SK-N-SH treated with all-trans-retinoic acid at 6 μM for 48 hours (cell line): ENCODE data around the gene OS9.

Source experiments
- ATAC-seq: fragments of 200-7000 bp; cut with Tn5 transposase; 3 replicates; pipeline ENCODE4 v1.9.1; 2020; ENCODE audit warnings: mild to moderate bottlenecking, moderate library complexity
- BACH2 ChIP-seq: fragments of 250-450 bp; sonication (Bioruptor Pico); IDR thresholded peaks from 2 replicates; pipeline ENCODE4 v1.9.0; 2021; ENCODE audit warnings: mild to moderate bottlenecking, borderline replicate concordance
- CREB5 ChIP-seq: fragments of 250-450 bp; sonication (Bioruptor Pico); IDR thresholded peaks from 2 replicates; pipeline ENCODE4 v1.5.1; 2020; ENCODE audit warnings: low read depth, mild to moderate bottlenecking, moderate library complexity
- CSDC2 ChIP-seq: fragments of 250-450 bp; sonication (Bioruptor Pico); IDR thresholded peaks from 2 replicates; pipeline ENCODE4 v1.5.0; 2020; ENCODE audit warnings: mild to moderate bottlenecking, moderate library complexity
- ESRRG ChIP-seq: fragments of 250-450 bp; sonication (Bioruptor Pico); IDR thresholded peaks from 2 replicates; pipeline ENCODE4 v1.6.1; 2021; ENCODE audit warnings: mild to moderate bottlenecking
- GLIS3 ChIP-seq: fragments of 250-450 bp; sonication (Bioruptor Pico); IDR thresholded peaks from 2 replicates; pipeline ENCODE4 v1.5.0; 2020; ENCODE audit warnings: mild to moderate bottlenecking, moderate library complexity
- ISL1 ChIP-seq: fragments of 250-450 bp; sonication (Bioruptor Pico); IDR thresholded peaks from 2 replicates; pipeline ENCODE4 v2.1.2; 2022; ENCODE audit warnings: mild to moderate bottlenecking, moderate library complexity
- OSR1 ChIP-seq: fragments of 250-450 bp; sonication (Bioruptor Pico); IDR thresholded peaks from 2 replicates; pipeline ENCODE4 v1.8.0; 2022; ENCODE audit warnings: moderate library complexity, mild to moderate bottlenecking, inconsistent platforms
- PATZ1 ChIP-seq: fragments of 250-450 bp; sonication (Bioruptor Pico); IDR thresholded peaks from 2 replicates; pipeline ENCODE4 v1.8.0; 2020; ENCODE audit warnings: mild to moderate bottlenecking, moderate library complexity, borderline replicate concordance
- POU6F1 ChIP-seq: fragments of 250-450 bp; sonication (Bioruptor Pico); IDR thresholded peaks from 2 replicates; pipeline ENCODE4 v1.8.0; 2021; ENCODE audit warnings: low read depth, mild to moderate bottlenecking, moderate library complexity, borderline replicate concordance
- PPARA ChIP-seq: fragments of 250-450 bp; sonication (Bioruptor Pico); IDR thresholded peaks from 2 replicates; pipeline ENCODE4 v1.5.0; 2020; ENCODE audit warnings: mild to moderate bottlenecking, borderline replicate concordance
- RARB ChIP-seq: fragments of 250-450 bp; sonication (Bioruptor Pico); IDR thresholded peaks from 2 replicates; pipeline ENCODE4 v1.8.0; 2021; ENCODE audit warnings: mild to moderate bottlenecking, moderate library complexity
- SNAI2 ChIP-seq: fragments of 250-450 bp; sonication (Bioruptor Pico); IDR thresholded peaks from 2 replicates; pipeline ENCODE4 v1.5.0; 2020; ENCODE audit warnings: mild to moderate bottlenecking, moderate library complexity
- TCF4 ChIP-seq: fragments of 250-450 bp; sonication (Bioruptor Pico); IDR thresholded peaks from 2 replicates; pipeline ENCODE4 v1.8.0; 2021; ENCODE audit warnings: mild to moderate bottlenecking, moderate library complexity, borderline replicate concordance
- TOX ChIP-seq: fragments of 250-450 bp; sonication (Bioruptor Pico); IDR thresholded peaks from 2 replicates; pipeline ENCODE4 v1.8.0; 2021; ENCODE audit warnings: mild to moderate bottlenecking, moderate library complexity, borderline replicate concordance
- TSHZ2 ChIP-seq: fragments of 250-450 bp; sonication (Bioruptor Pico); IDR thresholded peaks from 2 replicates; pipeline ENCODE4 v1.5.0; 2020; ENCODE audit warnings: mild to moderate bottlenecking, moderate library complexity
- ZFP3 ChIP-seq: fragments of 250-450 bp; sonication (Bioruptor Pico); IDR thresholded peaks from 2 replicates; pipeline ENCODE4 v1.5.0; 2020; ENCODE audit warnings: mild to moderate bottlenecking, moderate library complexity
- ZFP30 ChIP-seq: fragments of 450-650 bp; formaldehyde crosslinking; IDR thresholded peaks from 2 replicates; pipeline ENCODE4 v1.5.0; 2022; ENCODE audit warnings: mild to moderate bottlenecking, moderate library complexity
- ZNF565 ChIP-seq: fragments of 450-650 bp; formaldehyde crosslinking; conservative IDR thresholded peaks from 2 replicates; pipeline ENCODE4 v1.5.0; 2020; ENCODE audit warnings: low read depth, mild to moderate bottlenecking, moderate library complexity
- ZNF70 ChIP-seq: fragments of 450-650 bp; formaldehyde crosslinking; IDR thresholded peaks from 2 replicates; pipeline ENCODE4 v1.5.0; 2020; ENCODE audit warnings: mild to moderate bottlenecking, moderate library complexity
- ZNF8 ChIP-seq: fragments of 450-650 bp; formaldehyde crosslinking; IDR thresholded peaks from 2 replicates; pipeline ENCODE4 v1.5.0; 2020; ENCODE audit warnings: mild to moderate bottlenecking, moderate library complexity

The OS9 gene

GRCh38 chr12:57740656-57741412 lies 46.9 kb downstream of the OS9 start:
- ATAC-seq = no peak
- TF ChIP-seq CSDC2 (CRISPR knock-in tag) = no peak
- TF ChIP-seq OSR1 (CRISPR knock-in tag) = no peak
- TF ChIP-seq ZNF565 = no peak
- TF ChIP-seq ZFP3 (CRISPR knock-in tag) = no peak
- no peak for TF ChIP-seq ZNF8 (CRISPR knock-in tag)
- TF ChIP-seq SNAI2 = no peak
- TF ChIP-seq TOX (CRISPR knock-in tag) = no peak
- TF ChIP-seq CREB5 (CRISPR knock-in tag) = no peak

GRCh38 chr12:57741413-57741789 lies 47.5 kb downstream of the OS9 start:
- TF ChIP-seq RARB (CRISPR knock-in tag) (no peak), ESRRG (CRISPR knock-in tag) (no peak), TCF4 (CRISPR knock-in tag) (no peak), ZNF8 (CRISPR knock-in tag) (no peak), TOX (CRISPR knock-in tag) (no peak), BACH2 (CRISPR knock-in tag) (no peak), ZFP30 (CRISPR knock-in tag) (no peak), ISL1 (CRISPR knock-in tag) (no peak), ZNF565 (no peak), SNAI2 (no peak), POU6F1 (no peak), ZFP3 (CRISPR knock-in tag) (no peak), PPARA (CRISPR knock-in tag) (no peak), CSDC2 (CRISPR knock-in tag) (no peak), PATZ1 (CRISPR knock-in tag) (no peak)
- no peak for ATAC-seq

GRCh38 chr12:57741844-57742738 lies 48.2 kb downstream of the OS9 start:
- no peak for ATAC-seq
- TF ChIP-seq ZNF565 (no peak), ISL1 (CRISPR knock-in tag) (no peak), TCF4 (CRISPR knock-in tag) (no peak), ZNF70 (CRISPR knock-in tag) (no peak), PPARA (CRISPR knock-in tag) (no peak)

GRCh38 chr12:57743769-57744168 lies 49.8 kb downstream of the OS9 start:
- no peak for ATAC-seq
- TF ChIP-seq TCF4 (CRISPR knock-in tag) (no peak), SNAI2 (no peak), TOX (CRISPR knock-in tag) (no peak), CREB5 (CRISPR knock-in tag) (no peak), PATZ1 (CRISPR knock-in tag) (no peak), POU6F1 (no peak), TSHZ2 (CRISPR knock-in tag) (no peak), ZNF8 (CRISPR knock-in tag) (no peak), GLIS3 (CRISPR knock-in tag) (no peak)
